Stomach (tissue), 9 donors: ENCODE measurements around the gene RPL36A. TPM values are rescaled to one million over a fixed set of nuclear protein-coding genes. Genes with fewer than 3 reads are reported as not detected.

Source experiments
- DNase-seq, 2 donors: peaks; one replicate each; pipeline versions ENCODE4 v3.0.0 to v3.0.0-alpha.2; 2013 to 2019
- H3K27ac ChIP-seq, 5 donors: fragments of 200-600 bp in 4 of 5; sonication (generic) in 4 of 5; one replicate each; pipeline ENCODE4 v1.5.1; 2013 to 2019; ENCODE audit warnings: mild to moderate bottlenecking in 1 of 5, moderate library complexity in 1 of 5
- H3K27me3 ChIP-seq, 3 donors: fragments of 200-600 bp; sonication (generic); one replicate each; pipeline ENCODE4 v1.5.1; 2017 to 2019; ENCODE audit warnings: mixed run types in 1 of 3
- H3K36me3 ChIP-seq, 4 donors: fragments of 200-600 bp; sonication (generic); 1 replicate in 3 of 4; 2 replicates in 1 of 4; pipeline ENCODE4 v1.5.1; 2016 to 2019
- H3K4me1 ChIP-seq, 4 donors: fragments of 200-600 bp; sonication (generic); one replicate each; pipeline ENCODE4 v1.5.1; 2016 to 2019
- H3K4me3 ChIP-seq, 4 donors: fragments of 200-600 bp; sonication (generic) in 3 of 4; one replicate each; pipeline ENCODE4 v1.5.1; 2016 to 2019; ENCODE audit warnings: mild to moderate bottlenecking in 1 of 4
- H3K9me3 ChIP-seq, 4 donors: fragments of 200-600 bp; sonication (generic); one replicate each; pipeline ENCODE4 v1.5.1; 2016 to 2019
- EP300 ChIP-seq: sonication (generic); formaldehyde crosslinking; IDR thresholded peaks from one replicate; pipeline ENCODE4 v1.6.1; 2017; ENCODE audit warnings: antibody characterized with exemption
- POLR2A ChIP-seq, 4 donors: fragments of 450-650 bp; IDR thresholded peaks; one replicate each; pipeline ENCODE4 v1.6.1; 2016; ENCODE audit warnings: antibody characterized with exemption in 4 of 4, control low read depth in 2 of 4, mild to moderate bottlenecking in 1 of 4, moderate library complexity in 1 of 4
- POLR2AphosphoS5 ChIP-seq, 3 donors: sonication (generic); formaldehyde crosslinking; IDR thresholded peaks; one replicate each; pipeline ENCODE4 v1.6.1; 2016; ENCODE audit warnings: antibody characterized with exemption in 3 of 3
- WGBS, 5 donors: extraction: QIAGEN DNeasy Blood & Tissue Kit in 3 of 5; methylation state at CpG; one replicate each; pipeline versions ENCODE4 v1.1.5 to v1.1.7; 2013 to 2018; 5-methylcytosine and 5-hydroxymethylcytosine counted together
- intact Hi-C: fragments of 100-400 bp; cut with DNase I; formaldehyde crosslinking; loops from one replicate; pipeline ENCODE4 v1.15.1; 2023; ENCODE audit warnings: low total_unique reads
- polyA plus RNA-seq, 3 donors: library from polyadenylated mRNA; stranded (reverse); fragments of 200-250 nt; gene quantifications; one replicate each; pipeline ENCODE4 v1.2.3, GENCODE V29; 2013
- total RNA-seq, 5 donors: library from RNA; depleted of rRNA; stranded (reverse); fragments of >200 nt; gene quantifications; one replicate each; pipeline versions ENCODE4 v1.1.0 to v1.2.3, GENCODE V29; 2014 to 2016
- TF ChIP-seq, protein P1 (sequence below), 7 experiments: fragments of 450-650 bp in 4 of 7; fragments of 200-600 bp in 3 of 7; sonication (generic) in 3 of 7; IDR thresholded peaks; one replicate each; pipeline ENCODE4 v1.5.1; 2016 to 2019; ENCODE audit warnings: antibody characterized with exemption in 7 of 7, control low read depth in 2 of 7, mild to moderate bottlenecking in 1 of 7
- donor health status: healthy with polysubstance abuse.
- donor health status: Bipolar disorder and iron deficiency.
- donor health status: healthy.

RPL36A gene
- total and polyA plus RNA-seq, 8 donors = 555 to 3,486 (median 1,075) TPM

DNA sequence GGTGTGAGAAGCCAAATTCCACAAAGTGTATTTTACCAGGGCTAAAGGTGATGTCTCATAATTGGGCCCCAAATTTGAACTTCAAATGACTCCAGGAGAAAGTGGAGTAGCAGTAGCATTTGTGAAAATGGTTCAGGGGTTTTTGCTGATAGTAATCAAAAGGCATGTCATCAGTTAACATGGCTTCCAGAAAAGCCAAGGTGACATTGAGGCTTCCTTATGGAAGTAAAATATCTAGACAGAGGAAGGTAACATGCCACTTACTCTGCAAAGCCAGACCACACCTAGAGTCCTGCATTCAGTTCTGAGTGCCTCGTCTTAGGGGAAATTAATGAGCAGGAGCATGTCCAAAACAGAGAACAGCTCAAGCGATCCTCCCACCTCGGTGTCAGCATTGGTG lies 2.2 kb upstream of the RPL36A start:
- Histone ChIP-seq H3K4me3 (no peak overlapping the region), H3K4me1 (peaks cover 0 to 13% (median 3%) of the 10 kb centered on the region in 4 donors), H3K36me3 (peaks cover 0 to 7% (median 0%) of the 10 kb centered on the region in 4 donors), H3K9me3 (no peaks in the 10 kb centered on the region), H3K27me3 (no peaks in the 10 kb centered on the region), H3K27ac (no peak overlapping the region)
- intact Hi-C loops = no loop called here
- no peak for DNase-seq
- 82 to 93% (median 85%) methylated on average over 3 of the region's 3 CpGs for WGBS, 5 donors
- no peak for TF ChIP-seq POLR2A (IDR thresholded peaks at IDR 0.05)
- TF ChIP-seq POLR2AphosphoS5 (IDR thresholded peaks at IDR 0.05) = no peak
- TF ChIP-seq EP300 = no peak
- TF ChIP-seq, protein P1, sequence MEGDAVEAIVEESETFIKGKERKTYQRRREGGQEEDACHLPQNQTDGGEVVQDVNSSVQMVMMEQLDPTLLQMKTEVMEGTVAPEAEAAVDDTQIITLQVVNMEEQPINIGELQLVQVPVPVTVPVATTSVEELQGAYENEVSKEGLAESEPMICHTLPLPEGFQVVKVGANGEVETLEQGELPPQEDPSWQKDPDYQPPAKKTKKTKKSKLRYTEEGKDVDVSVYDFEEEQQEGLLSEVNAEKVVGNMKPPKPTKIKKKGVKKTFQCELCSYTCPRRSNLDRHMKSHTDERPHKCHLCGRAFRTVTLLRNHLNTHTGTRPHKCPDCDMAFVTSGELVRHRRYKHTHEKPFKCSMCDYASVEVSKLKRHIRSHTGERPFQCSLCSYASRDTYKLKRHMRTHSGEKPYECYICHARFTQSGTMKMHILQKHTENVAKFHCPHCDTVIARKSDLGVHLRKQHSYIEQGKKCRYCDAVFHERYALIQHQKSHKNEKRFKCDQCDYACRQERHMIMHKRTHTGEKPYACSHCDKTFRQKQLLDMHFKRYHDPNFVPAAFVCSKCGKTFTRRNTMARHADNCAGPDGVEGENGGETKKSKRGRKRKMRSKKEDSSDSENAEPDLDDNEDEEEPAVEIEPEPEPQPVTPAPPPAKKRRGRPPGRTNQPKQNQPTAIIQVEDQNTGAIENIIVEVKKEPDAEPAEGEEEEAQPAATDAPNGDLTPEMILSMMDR (IDR thresholded peaks at IDR 0.05) = no peak

DNA sequence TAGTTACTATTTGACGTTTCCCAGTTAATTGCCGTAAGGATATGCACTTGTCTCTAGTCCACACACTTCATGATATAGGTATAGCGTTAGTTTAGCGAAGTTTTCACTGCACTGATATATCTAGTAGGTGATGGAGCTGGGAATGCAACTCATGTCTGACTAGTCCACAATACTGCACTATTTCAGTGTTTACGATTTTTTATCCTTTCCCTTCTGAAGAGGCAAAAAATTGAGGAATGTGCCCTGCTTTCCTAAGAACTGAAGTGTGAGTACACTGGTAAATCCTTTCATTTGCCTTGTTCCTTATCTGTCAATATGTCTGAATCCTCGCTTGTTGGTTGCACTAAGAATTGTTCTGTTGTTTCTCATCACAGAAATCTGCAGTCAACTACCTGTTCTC lies 1.0 kb downstream of the RPL36A start:
- no peaks in the 10 kb centered on the region for H3K9me3 ChIP-seq
- peak overlapping the region in 3 of 5 donors; percentile 74 to 84 (median 77) for H3K27ac ChIP-seq
- H3K27me3 ChIP-seq = no peaks in the 10 kb centered on the region
- 17 to 59% (median 30%) methylated on average over 6 of the region's 6 CpGs for WGBS, 5 donors
- peaks cover 0 to 22% (median 7%) of the 10 kb centered on the region in 4 donors for H3K36me3 ChIP-seq
- peaks cover 0 to 13% (median 3%) of the 10 kb centered on the region in 4 donors for H3K4me1 ChIP-seq
- H3K4me3 ChIP-seq = peak overlapping the region; percentile 46 to 60 (median 58)
- intact Hi-C loops = no loop called here
- no peak for DNase-seq
- TF ChIP-seq POLR2AphosphoS5 (IDR thresholded peaks at IDR 0.05) (no peak), POLR2A (IDR thresholded peaks at IDR 0.05) (no peak), EP300 (no peak)
- TF ChIP-seq, protein P1 (IDR thresholded peaks at IDR 0.05) = no peak

DNA sequence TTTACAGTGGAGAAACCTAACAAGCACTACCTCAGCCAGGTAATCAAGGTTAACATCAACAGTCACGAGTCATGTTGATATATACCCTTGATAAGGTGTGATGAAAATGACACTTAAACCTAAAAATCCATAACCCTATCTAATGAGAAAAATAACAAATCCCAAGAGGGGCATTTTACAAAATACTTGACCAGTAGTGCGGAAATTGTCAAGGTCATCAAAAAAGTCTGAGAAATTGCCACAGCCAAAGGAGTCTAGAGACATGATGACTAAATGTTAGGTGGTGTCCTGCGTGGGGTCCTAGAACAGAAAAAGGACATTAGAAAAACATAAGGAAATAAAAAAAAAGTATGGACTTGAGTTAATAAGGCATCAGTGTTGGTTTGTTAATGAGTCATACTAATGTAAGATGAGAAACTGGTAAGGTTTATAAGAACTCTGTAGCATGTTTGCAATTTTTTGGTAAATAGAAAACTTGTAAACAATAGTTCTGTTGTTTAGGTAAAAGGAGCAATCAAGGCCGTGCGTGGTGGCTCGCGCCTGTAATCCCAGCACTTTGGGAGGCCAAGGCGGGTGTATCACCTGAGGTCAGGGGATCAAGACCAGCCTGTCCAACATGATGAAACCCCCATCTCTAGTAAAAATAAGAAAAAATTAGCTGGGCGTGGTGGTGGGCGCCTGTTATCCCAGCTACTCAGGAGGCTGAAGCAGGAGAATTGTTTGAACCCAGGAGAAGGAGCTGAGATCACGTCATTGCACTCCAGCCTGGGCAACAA lies 2.9 kb downstream of the RPL36A start:
- intact Hi-C loops = no loop called here

DNA sequence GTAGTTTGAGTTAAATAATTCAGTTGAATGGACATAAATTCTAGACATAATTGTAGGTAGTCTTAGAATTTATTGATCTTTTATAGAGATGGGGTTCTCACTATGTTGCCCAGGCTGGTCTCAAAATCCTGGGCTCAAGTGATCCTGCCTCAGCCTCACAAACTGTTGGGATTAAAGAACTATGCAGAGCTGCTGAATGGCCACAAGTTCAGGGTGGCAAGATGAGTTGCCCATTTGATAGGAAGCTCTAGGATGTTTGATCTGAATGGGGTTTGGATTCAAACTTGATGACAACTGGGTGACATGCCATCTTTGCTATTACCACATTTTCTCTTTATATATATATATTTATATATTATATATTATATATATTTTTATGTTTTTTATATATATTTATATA lies 3.6 kb downstream of the RPL36A start:
- intact Hi-C loops = no loop called here
- DNase-seq = no peak
- H3K4me3 ChIP-seq = no peak overlapping the region

More for the DNA sequence above, 2.9 kb downstream of the RPL36A start:
- Histone ChIP-seq H3K27ac (no peak overlapping the region), H3K9me3 (no peaks in the 10 kb centered on the region), H3K4me1 (peaks cover 0 to 13% (median 3%) of the 10 kb centered on the region in 4 donors), H3K27me3 (peaks cover 0 to 4% (median 0%) of the 10 kb centered on the region in 3 donors), H3K36me3 (peaks cover 0 to 22% (median 7%) of the 10 kb centered on the region in 4 donors), H3K4me3 (no peak overlapping the region)
- 71 to 82% (median 81%) methylated on average over 11 of the region's 11 CpGs for WGBS, 5 donors
- DNase-seq = no peak
- TF ChIP-seq POLR2A (IDR thresholded peaks at IDR 0.05) = no peak
- TF ChIP-seq EP300 = no peak
- TF ChIP-seq, protein P1 (IDR thresholded peaks at IDR 0.05) = no peak
- no peak for TF ChIP-seq POLR2AphosphoS5 (IDR thresholded peaks at IDR 0.05)

More for the DNA sequence above, 3.6 kb downstream of the RPL36A start:
- no peak overlapping the region for H3K27ac ChIP-seq
- H3K27me3 ChIP-seq = peaks cover 0 to 4% (median 0%) of the 10 kb centered on the region in 3 donors
- H3K4me1 ChIP-seq = peaks cover 0 to 13% (median 3%) of the 10 kb centered on the region in 4 donors
- peaks cover 0 to 22% (median 7%) of the 10 kb centered on the region in 4 donors for H3K36me3 ChIP-seq
- no peak for TF ChIP-seq POLR2AphosphoS5 (IDR thresholded peaks at IDR 0.05)
- TF ChIP-seq POLR2A (IDR thresholded peaks at IDR 0.05) = no peak
- TF ChIP-seq, protein P1 (IDR thresholded peaks at IDR 0.05) = no peak
- no peak for TF ChIP-seq EP300
- H3K9me3 ChIP-seq = no peaks in the 10 kb centered on the region
